ENCODE data around the gene OGFR. TPM values are rescaled to one million over a fixed set of nuclear protein-coding genes. Genes with fewer than 3 reads are reported as not detected.

OGFR gene
- total RNA-seq, 2 experiments from 2014 or later, result 71.1 to 73.4 TPM

DNA sequence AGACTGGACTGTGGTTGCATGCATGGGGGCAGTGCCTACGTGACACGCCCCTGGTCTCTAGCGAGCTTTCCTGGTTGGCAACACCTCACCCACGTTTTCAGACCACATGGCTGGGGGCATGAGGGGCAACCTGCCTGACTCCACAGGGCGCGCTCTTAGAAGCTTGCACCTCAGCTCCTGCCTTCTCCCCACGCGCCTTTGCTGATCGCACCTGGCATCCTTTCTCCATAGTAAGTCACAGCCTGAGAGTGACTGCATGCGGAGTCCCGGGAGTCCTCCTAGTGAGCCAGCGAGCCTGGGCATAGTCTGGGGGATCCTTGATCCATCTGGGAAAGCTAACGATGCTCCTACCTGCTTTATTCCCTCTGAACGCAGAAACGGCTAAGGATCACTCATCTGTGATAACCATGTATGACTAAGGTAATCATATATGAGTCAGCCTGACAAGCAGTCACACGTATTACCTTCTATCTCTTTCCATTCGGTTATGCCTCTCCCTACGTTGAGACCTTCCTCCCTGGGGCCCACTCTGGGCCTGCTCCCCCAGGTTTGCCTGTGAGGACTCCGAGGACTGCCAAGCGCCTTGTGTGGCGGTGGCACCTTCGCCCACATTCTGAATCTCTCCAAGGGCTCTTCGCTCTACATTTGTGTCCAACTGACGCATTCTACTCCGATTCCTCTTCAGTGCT, 52.4 kb downstream of the OGFR start:
- no peak for DNase-seq
- Mint-ChIP-seq H3K4me3 (no peak overlapping the region), H3K27ac (no peak overlapping the region), H3K4me1 (peaks cover 13% of the 10 kb centered on the region), H3K36me3 (ENCODE audit: low read depth) (peaks cover 8% of the 10 kb centered on the region), H3K9me3 (no peaks in the 10 kb centered on the region), H3K27me3 (peaks cover 6% of the 10 kb centered on the region)
- POLR2A ChIA-PET, result no interaction called here
- CTCF ChIA-PET, result no interaction called here

DNA sequence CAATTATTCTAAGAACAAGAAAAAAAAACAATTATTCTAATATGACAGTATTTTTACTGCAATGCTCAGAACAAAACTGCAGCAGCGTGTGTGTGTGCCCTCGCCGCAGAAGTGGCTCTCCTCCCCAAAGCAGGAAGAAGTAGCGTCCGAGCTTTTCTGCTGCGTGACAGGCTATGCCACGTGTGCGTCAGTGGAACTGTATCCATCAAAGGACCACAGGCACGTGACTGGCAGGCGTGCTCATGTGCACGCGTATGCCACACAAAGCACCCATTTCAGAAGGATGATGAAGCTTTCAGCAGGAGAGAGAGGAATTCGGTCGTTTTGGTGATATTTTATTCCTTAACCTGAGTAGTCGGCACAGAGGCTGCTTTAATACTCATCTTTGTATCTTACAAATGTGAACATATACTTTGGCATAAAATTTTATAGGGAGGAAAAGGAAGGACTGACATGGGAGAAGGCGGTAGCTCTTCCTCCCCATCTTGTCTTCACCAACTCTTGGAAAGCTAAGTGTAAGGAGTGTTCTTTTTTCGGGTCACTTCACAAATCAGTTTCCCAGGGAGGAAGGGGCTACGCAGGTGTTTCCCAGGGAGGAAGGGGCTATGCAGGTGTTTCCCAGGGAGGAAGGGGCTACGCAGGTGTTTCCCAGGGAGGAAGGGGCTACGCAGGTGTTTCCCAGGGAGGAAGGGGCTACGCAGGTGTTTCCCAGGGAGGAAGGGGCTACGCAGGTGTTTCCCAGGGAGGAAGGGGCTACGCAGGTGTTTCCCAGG, 53.6 kb downstream of the OGFR start:
- H3K4me3 Mint-ChIP-seq, result no peak overlapping the region
- no peak overlapping the region for H3K27ac Mint-ChIP-seq
- H3K36me3 Mint-ChIP-seq (ENCODE audit: low read depth), result peaks cover 8% of the 10 kb centered on the region
- peaks cover 12% of the 10 kb centered on the region for H3K27me3 Mint-ChIP-seq
- CTCF ChIA-PET, result no interaction called here
- POLR2A ChIA-PET, result no interaction called here
- no peak for DNase-seq
- no peaks in the 10 kb centered on the region for H3K9me3 Mint-ChIP-seq
- H3K4me1 Mint-ChIP-seq, result peaks cover 17% of the 10 kb centered on the region

DNA sequence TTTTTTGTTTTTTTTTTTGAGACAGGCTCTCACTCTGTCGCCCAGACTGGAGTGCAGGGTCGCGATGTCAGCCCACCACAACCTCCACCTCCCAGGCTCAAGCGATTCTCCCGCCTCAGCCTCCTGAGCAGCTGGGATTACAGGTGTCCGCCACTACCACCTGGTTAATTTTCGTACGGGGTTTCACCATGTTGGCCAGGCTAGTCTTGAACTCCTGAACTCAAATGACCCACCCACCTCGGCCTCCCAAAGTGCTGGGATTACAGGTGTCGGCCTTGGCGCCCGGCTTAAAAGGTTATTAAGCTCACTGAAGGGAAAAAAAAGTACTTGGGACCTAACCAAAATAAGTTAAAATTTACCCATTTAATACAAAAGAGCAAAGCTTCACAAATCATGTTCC, 55.1 kb downstream of the OGFR start:
- Mint-ChIP-seq H3K27ac (no peak overlapping the region), H3K36me3 (ENCODE audit: low read depth) (peaks cover 8% of the 10 kb centered on the region), H3K4me3 (peak overlapping the region; percentile 55), H3K9me3 (no peaks in the 10 kb centered on the region), H3K4me1 (peaks cover 17% of the 10 kb centered on the region), H3K27me3 (peaks cover 12% of the 10 kb centered on the region)
- ChIA-PET POLR2A (interaction anchor here (1.1 kb wide), 1 partner anchor 94 kb away, joined by 3 read pairs; no protein-coding TSS in a partner anchor), CTCF (no interaction called here)
- no peak for DNase-seq

DNA sequence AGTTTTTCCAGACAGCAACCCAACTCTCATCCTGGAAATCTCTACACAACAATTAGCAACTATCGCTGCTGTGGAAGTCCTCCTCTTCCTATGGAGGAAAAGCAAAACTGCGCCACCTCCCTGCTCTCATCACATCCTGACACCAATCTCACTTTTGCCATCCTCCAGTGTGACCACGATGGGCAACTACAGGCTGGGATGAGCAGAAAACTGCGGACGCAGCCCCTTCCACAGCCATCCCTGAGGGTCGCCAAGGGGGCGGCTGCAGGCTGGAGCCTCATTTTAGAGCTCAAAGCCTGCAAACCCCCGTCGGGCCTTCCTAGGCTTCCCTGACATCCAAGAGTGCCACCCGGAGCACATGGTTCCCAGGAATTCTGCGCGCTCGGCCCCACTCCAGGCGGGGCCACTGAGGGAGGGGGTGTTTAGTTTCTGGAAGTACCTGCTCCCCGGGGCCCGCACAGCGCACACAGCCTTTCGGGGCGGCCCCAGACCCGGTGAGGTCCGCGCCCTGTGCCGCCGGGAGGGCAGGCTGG, 55.8 kb downstream of the OGFR start:
- H3K27me3 Mint-ChIP-seq, result peaks cover 16% of the 10 kb centered on the region
- no peak for DNase-seq
- H3K4me3 Mint-ChIP-seq, result peak overlapping the region; percentile 55
- no peak overlapping the region for H3K27ac Mint-ChIP-seq
- H3K36me3 Mint-ChIP-seq (ENCODE audit: low read depth), result peaks cover 8% of the 10 kb centered on the region
- ChIA-PET CTCF (interaction anchor here (1.4 kb wide), 1 partner anchor 38 kb away, joined by 3 read pairs; no protein-coding TSS in a partner anchor), POLR2A (interaction anchor here (1.1 to 1.4 kb wide), 3 partner anchors 11 to 94 kb away, joined by 3 to 5 read pairs (median 3); no protein-coding TSS in a partner anchor)
- peaks cover 17% of the 10 kb centered on the region for H3K4me1 Mint-ChIP-seq
- H3K9me3 Mint-ChIP-seq, result no peaks in the 10 kb centered on the region

DNA sequence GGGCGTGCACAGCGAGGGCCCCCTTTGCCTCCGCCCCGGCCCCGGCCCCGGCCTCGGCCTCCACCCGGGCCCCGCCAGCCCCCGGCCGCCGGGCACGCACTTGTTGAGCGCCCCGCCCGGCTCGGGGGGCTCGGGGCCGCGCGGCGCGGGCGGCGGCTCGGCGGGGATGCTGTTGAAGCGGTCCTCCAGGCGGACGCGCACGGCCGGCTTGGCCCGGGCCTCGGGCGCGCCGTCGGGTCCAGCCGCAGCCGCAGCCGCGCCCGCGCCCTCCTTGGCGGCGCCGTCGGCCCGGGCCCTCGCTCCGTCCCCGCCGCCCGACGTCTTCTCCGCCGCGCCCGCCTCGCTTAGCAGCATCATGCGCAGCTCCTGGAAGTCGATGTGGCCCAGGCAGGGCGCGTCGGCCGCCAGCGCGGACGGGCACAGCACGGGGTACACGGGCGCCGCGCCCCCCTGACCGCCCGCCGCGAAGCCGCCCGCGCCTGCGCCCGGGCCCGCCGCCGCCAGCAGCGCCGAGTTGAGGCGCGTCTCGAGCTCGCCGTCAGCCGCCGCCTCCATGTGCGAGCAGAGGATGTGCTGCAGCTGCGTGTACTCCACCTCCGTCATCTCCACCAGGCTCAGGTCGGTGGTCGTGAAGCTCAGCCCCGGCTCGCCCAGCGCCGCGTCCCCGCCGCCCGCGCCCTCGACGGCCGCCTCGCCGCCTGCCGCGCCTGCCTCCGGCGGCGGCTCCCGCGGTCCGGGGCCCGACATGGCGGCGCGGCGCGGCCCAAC, 56.5 kb downstream of the OGFR start:
- H3K27me3 Mint-ChIP-seq, result peaks cover 20% of the 10 kb centered on the region
- ChIA-PET CTCF (interaction anchor here (0.6 to 1.4 kb wide), 8 partner anchors 12 to 148 kb away, joined by 3 to 5 read pairs (median 3); no protein-coding TSS in a partner anchor), POLR2A (interaction anchor here (0.8 to 1.8 kb wide), 9 partner anchors 11 to 121 kb away, joined by 3 to 5 read pairs (median 3); no protein-coding TSS in a partner anchor)
- H3K36me3 Mint-ChIP-seq (ENCODE audit: low read depth), result peaks cover 8% of the 10 kb centered on the region
- H3K4me1 Mint-ChIP-seq, result peaks cover 17% of the 10 kb centered on the region
- H3K4me3 Mint-ChIP-seq, result peak overlapping the region; percentile 58
- no peaks in the 10 kb centered on the region for H3K9me3 Mint-ChIP-seq
- DNase-seq, result peak; percentile 45
- no peak overlapping the region for H3K27ac Mint-ChIP-seq

DNA sequence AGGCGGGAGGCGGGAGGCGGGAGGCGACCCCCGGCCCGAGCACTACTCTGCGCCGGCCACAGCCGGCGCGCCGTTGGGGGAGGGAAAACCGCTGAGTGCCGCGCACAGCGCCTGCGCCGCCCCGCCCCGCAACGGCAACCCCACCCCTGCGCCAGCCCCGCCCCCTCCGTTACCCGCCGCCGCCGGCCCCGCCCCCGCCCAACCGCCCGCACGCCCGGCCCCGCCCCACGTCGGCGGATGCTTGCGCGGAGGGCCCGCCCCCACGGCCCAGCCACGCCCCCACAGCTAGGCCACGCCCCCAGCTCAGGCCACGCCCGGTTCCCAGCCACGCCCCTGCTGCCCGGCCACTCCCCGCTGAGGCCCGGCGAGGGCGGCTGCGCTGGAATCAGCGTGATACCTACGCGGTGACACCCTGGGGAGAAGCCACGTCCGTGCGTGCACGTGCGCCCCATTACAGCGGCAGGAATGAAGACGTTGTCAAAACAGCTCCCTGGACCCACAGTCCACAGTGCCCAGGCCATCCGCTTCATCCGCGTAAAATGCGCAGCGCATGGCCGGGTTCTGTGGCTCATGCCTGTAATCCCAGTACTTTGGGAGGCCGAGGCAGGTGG, 57.2 kb downstream of the OGFR start, which contains the start of gene TCFL5:
TCFL5 (minus strand) TSS at position 97 of the 611 bp plus-strand sequence. CDS start 152 bp downstream, outside the sequence.
- no peak within 1 kb of the TSS for H3K27ac Mint-ChIP-seq
- H3K4me1 Mint-ChIP-seq, result peaks cover 17% of the 10 kb centered on the region
- CTCF ChIA-PET, result interaction anchor here (0.6 to 1.7 kb wide), 8 partner anchors 11 to 147 kb away, joined by 3 to 5 read pairs (median 3); no protein-coding TSS in a partner anchor
- peaks cover 20% of the 10 kb centered on the region for H3K27me3 Mint-ChIP-seq
- H3K4me3 Mint-ChIP-seq, result peak within 1 kb of the TSS; percentile 58
- H3K9me3 Mint-ChIP-seq, result no peaks in the 10 kb centered on the region
- POLR2A ChIA-PET, result interaction anchor here (0.8 to 1.8 kb wide), 10 partner anchors 10 to 121 kb away, joined by 3 to 5 read pairs (median 3); no protein-coding TSS in a partner anchor
- DNase-seq, result peak; percentile 95
- H3K36me3 Mint-ChIP-seq (ENCODE audit: low read depth), result peaks cover 8% of the 10 kb centered on the region

Other genes with a start within 250 kb of the OGFR start
- 10 to 100 TPM; 51.5 to 51.7 TPM for gene SLCO4A1, start 162.3 kb upstream of the OGFR start, total RNA-seq
- not detected for gene NTSR1, start 96.0 kb upstream of the OGFR start, total RNA-seq
- gene MRGBP, start 8.4 kb upstream of the OGFR start, total RNA-seq, result 10 to 100 TPM; 14.9 to 15.8 TPM
- not detected for gene COL9A3, start 12.2 kb downstream of the OGFR start, total RNA-seq
- 1 to 10 TPM; 6.0 to 6.2 TPM for gene TCFL5, start 57.0 kb downstream of the OGFR start, total RNA-seq
- gene DIDO1, start 121.7 kb downstream of the OGFR start, total RNA-seq, result 10 to 100 TPM; 62.2 to 66.2 TPM
- 10 to 100 TPM; 31.9 to 32.8 TPM for gene GID8, start 133.3 kb downstream of the OGFR start, total RNA-seq
- 1 to 10 TPM; 4.7 to 5.8 TPM for gene SLC17A9, start 147.9 kb downstream of the OGFR start, total RNA-seq
- not detected for gene BHLHE23, start 202.1 kb downstream of the OGFR start, total RNA-seq

Measured in activated CD4-positive, alpha-beta memory T cell treated with anti-CD3 and anti-CD28 coated beads, Interleukin-2, amount 10 ng/mL, durations not matched to agents 7 days and 5 days (primary cell).